IMR-90 (cell line): ENCODE measurements around the gene PGLYRP2. TPM values are rescaled to one million over a fixed set of nuclear protein-coding genes. Genes with fewer than 3 reads are reported as not detected.
"Not testable (repeated sequence)": the region's sequence is repeated elsewhere in the genome, so short reads cannot be mapped to it uniquely, and the experiment has no call there.

Source experiments
- ATAC-seq: fragments of 200-7000 bp; cut with Tn5 transposase; 2 replicates; pipeline ENCODE4 v1.9.1; 2020; ENCODE audit warnings: low read depth, mild to moderate bottlenecking, moderate library complexity
- BruUV-seq: library from RNA; stranded (reverse); fragments of 400-500 nt; replicated peaks from 2 replicates; lab custom pipeline; 2021; lab: Mats Ljungman, UMichigan
- CTCF ChIA-PET: fragments of 300-600 bp; formaldehyde crosslinking; extraction: SDS; loops from one replicate; lab custom pipeline; 2021; ENCODE audit warnings: antibody characterized with exemption; lab: Yijun Ruan, JAX
- POLR2A ChIA-PET: fragments of 300-600 bp; sonication (Branson Sonifier 250); formaldehyde crosslinking; loops from one replicate; lab custom pipeline; 2022; ENCODE audit warnings: antibody characterized with exemption; ENCODE audit not compliant: unreplicated experiment; lab: Charles Lee
- DNase-seq: peaks from one replicate; pipeline ENCODE4 v3.0.0; 2013
- H2AFZ ChIP-seq: replicated peaks from 2 replicates; pipeline ENCODE3; 2013; ENCODE audit warnings: low read length, mild to moderate bottlenecking; ENCODE audit not compliant: poor library complexity
- H2AK5ac ChIP-seq: 2 replicates; pipeline ENCODE4 v1.6.1; 2013; ENCODE audit warnings: low read depth, low read length, inconsistent platforms
- H2AK9ac ChIP-seq: replicated peaks from 2 replicates; pipeline ENCODE3; 2013; ENCODE audit warnings: mild to moderate bottlenecking, low read depth, low read length, moderate library complexity; ENCODE audit not compliant: poor library complexity
- H2BK120ac ChIP-seq: 2 replicates; pipeline ENCODE4 v1.6.1; 2013; ENCODE audit warnings: low read depth, low read length, inconsistent platforms
- H2BK15ac ChIP-seq: 3 replicates; pipeline ENCODE4 v1.6.1; 2013; ENCODE audit warnings: low read depth, low read length, inconsistent platforms
- H2BK20ac ChIP-seq: 2 replicates; pipeline ENCODE4 v1.6.1; 2013; ENCODE audit warnings: low read depth, mild to moderate bottlenecking, inconsistent platforms, low read length, moderate library complexity
- H2BK5ac ChIP-seq: 2 replicates; pipeline ENCODE4 v1.6.1; 2013; ENCODE audit warnings: mild to moderate bottlenecking, low read depth, low read length, inconsistent platforms; ENCODE audit not compliant: poor library complexity, severe bottlenecking
- H3K14ac ChIP-seq: replicated peaks from 2 replicates; pipeline ENCODE4 v1.6.1; 2013; ENCODE audit warnings: low read depth, low read length, inconsistent platforms
- H3K18ac ChIP-seq: 2 replicates; pipeline ENCODE4 v1.6.1; 2013; ENCODE audit warnings: low read depth, low read length, control low read depth
- H3K23ac ChIP-seq: 2 replicates; pipeline ENCODE4 v1.6.1; 2013; ENCODE audit warnings: low read depth, low read length, inconsistent platforms
- H3K27ac ChIP-seq: 2 replicates; pipeline ENCODE4 v1.5.1; 2013; ENCODE audit warnings: mild to moderate bottlenecking, control low read depth, low read length; ENCODE audit not compliant: insufficient read depth
- H3K27me3 ChIP-seq: 2 replicates; pipeline ENCODE4 v1.6.1; 2013; ENCODE audit warnings: low read length; ENCODE audit not compliant: control insufficient read depth, insufficient read depth
- H3K36me3 ChIP-seq: 2 replicates; pipeline ENCODE4 v1.6.1; 2013; ENCODE audit warnings: low read length, mixed read lengths; ENCODE audit not compliant: control insufficient read depth, insufficient read depth
- H3K4ac ChIP-seq: 2 replicates; pipeline ENCODE4 v1.6.1; 2013; ENCODE audit warnings: low read depth, low read length, inconsistent platforms
- H3K4me1 ChIP-seq: 2 replicates; pipeline ENCODE4 v1.6.1; 2013; ENCODE audit warnings: low read length, mixed read lengths; ENCODE audit not compliant: control insufficient read depth, insufficient read depth
- H3K4me2 ChIP-seq: 2 replicates; pipeline ENCODE4 v1.6.1; 2013; ENCODE audit warnings: low read depth, mild to moderate bottlenecking, control low read depth, low read length, moderate library complexity
- H3K4me3 ChIP-seq: 2 replicates; pipeline ENCODE4 v1.5.1; 2013; ENCODE audit warnings: low read depth, mild to moderate bottlenecking, control low read depth, low read length, moderate library complexity; ENCODE audit not compliant: insufficient read depth
- H3K56ac ChIP-seq: 2 replicates; pipeline ENCODE4 v1.6.1; 2013; ENCODE audit warnings: low read length, inconsistent platforms; ENCODE audit not compliant: insufficient read depth; ENCODE audit errors: extremely low read depth
- H3K79me1 ChIP-seq, 2 experiments: 2 replicates each; pipeline ENCODE4 v1.6.1; 2013; ENCODE audit warnings: low read length in 2 of 2, inconsistent platforms in 1 of 2, low read depth in 1 of 2
- H3K9ac ChIP-seq: 2 replicates; pipeline ENCODE4 v1.6.1; 2013; ENCODE audit warnings: low read depth, low read length, control low read depth
- H3K9me1 ChIP-seq: 2 replicates; pipeline ENCODE4 v1.6.1; 2013; ENCODE audit warnings: low read length, inconsistent platforms; ENCODE audit not compliant: insufficient read depth
- H3K9me3 ChIP-seq: 2 replicates; pipeline ENCODE4 v1.6.1; 2013; ENCODE audit warnings: low read length; ENCODE audit not compliant: control insufficient read depth, insufficient read depth
- H4K20me1 ChIP-seq: 2 replicates; pipeline ENCODE4 v1.6.1; 2013; ENCODE audit warnings: low read length, inconsistent platforms; ENCODE audit not compliant: insufficient read depth
- H4K5ac ChIP-seq: 2 replicates; pipeline ENCODE4 v1.6.1; 2013; ENCODE audit warnings: mild to moderate bottlenecking, low read depth, low read length, control low read depth
- H4K8ac ChIP-seq, 2 experiments: 2 replicates each; pipeline ENCODE4 v1.6.1; 2013; ENCODE audit warnings: low read depth in 2 of 2, low read length in 2 of 2, control low read depth in 1 of 2, inconsistent platforms in 1 of 2
- H4K91ac ChIP-seq: 2 replicates; pipeline ENCODE4 v1.6.1; 2013; ENCODE audit warnings: low read depth, low read length, inconsistent platforms; ENCODE audit not compliant: insufficient read depth
- WGBS, 2 experiments: methylation state at CpG; one replicate each; pipeline versions ENCODE4 v1.1.5 to v1.1.7; 2013; ENCODE audit warnings: missing lambda C conversion rate in 2 of 2; ENCODE audit not compliant: insufficient read length in 1 of 2; ENCODE audit errors: extremely low coverage in 2 of 2; 5-methylcytosine and 5-hydroxymethylcytosine counted together
- dilution Hi-C: fragments of 300-500 bp; cut with HindIII; formaldehyde crosslinking; loops from one replicate; pipeline ENCODE4 v1.14.3; 2018; ENCODE audit warnings: low sequenced_read_pairs; ENCODE audit not compliant: unreplicated experiment
- in situ Hi-C: fragments of 300-500 bp; cut with MboI; formaldehyde crosslinking; loops from 3 replicates; pipeline ENCODE4 v1.14.3; 2019; ENCODE audit warnings: low sequenced_read_pairs, inconsistent platforms, mixed read lengths
- intact Hi-C: fragments of 100-400 bp; cut with micrococcal nuclease; formaldehyde crosslinking; loops from 2 replicates; pipeline ENCODE4 v1.10.0; 2022
- polyA plus RNA-seq, 3 experiments: library from polyadenylated mRNA; depleted of rRNA; stranded (reverse); fragments of >200 nt; gene quantifications; 2 replicates each; pipeline ENCODE4 v1.2.3, GENCODE V29; 2012; ENCODE audit warnings: low replicate concordance in 1 of 3
- total RNA-seq: library from RNA; depleted of rRNA; stranded (reverse); fragments of >200 nt; gene quantifications from 2 replicates; pipeline ENCODE4 v1.2.3, GENCODE V29; 2012

The PGLYRP2 gene
- total and polyA plus RNA-seq, 2 of the 4 experiments (the other 2 are of a cell fraction) = not detected

DNA sequence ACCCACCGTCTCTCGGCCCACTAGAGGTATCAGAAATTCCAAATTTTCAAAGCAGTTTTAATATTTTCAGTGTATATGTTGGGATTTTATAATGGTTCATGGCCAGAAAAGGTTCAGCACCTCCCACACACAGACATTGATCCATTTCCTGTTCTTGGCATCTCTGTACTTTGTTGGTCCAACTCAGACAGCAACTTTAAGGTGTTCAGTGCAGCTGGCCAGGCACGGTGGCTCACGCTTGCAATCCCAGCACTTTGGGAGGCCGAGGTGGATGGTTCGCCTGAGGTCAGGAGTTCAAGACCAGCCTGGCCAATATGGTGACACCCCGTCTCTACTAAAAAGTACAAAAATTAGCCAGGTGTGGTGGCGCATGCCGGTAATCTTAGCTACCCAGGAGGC is 35.9 kb upstream of the PGLYRP2 start:
- H3K14ac ChIP-seq, ATAC-seq, H3K4me3 ChIP-seq, H3K9ac ChIP-seq, H4K91ac ChIP-seq, H4K5ac ChIP-seq, H3K4me2 ChIP-seq, H4K8ac ChIP-seq, H3K27ac ChIP-seq, H2BK120ac ChIP-seq, H3K9me1 ChIP-seq, H2AK9ac ChIP-seq, dilution Hi-C loops, H3K4ac ChIP-seq, H3K36me3 ChIP-seq, H4K20me1 ChIP-seq, H2AK5ac ChIP-seq, H2BK20ac ChIP-seq, POLR2A ChIA-PET, BruUV-seq, H3K79me1 ChIP-seq, intact Hi-C loops, H3K4me1 ChIP-seq, H3K27me3 ChIP-seq, H3K23ac ChIP-seq, H3K9me3 ChIP-seq, H2BK15ac ChIP-seq, H3K18ac ChIP-seq, in situ Hi-C loops, H3K56ac ChIP-seq, DNase-seq, H2BK5ac ChIP-seq, CTCF ChIA-PET, H2AFZ ChIP-seq: not testable (repeated sequence)
- 71% methylated on average over 4 of the region's 9 CpGs; no CpG with 5 or more reads in 1 of the 2 experiments for WGBS, 2 experiments
